Measurements from ENCODE around the gene DYRK1A.
"Not testable (repeated sequence)": the region's sequence is repeated elsewhere in the genome, so short reads cannot be mapped to it uniquely, and the experiment has no call there.

DYRK1A gene

DNA sequence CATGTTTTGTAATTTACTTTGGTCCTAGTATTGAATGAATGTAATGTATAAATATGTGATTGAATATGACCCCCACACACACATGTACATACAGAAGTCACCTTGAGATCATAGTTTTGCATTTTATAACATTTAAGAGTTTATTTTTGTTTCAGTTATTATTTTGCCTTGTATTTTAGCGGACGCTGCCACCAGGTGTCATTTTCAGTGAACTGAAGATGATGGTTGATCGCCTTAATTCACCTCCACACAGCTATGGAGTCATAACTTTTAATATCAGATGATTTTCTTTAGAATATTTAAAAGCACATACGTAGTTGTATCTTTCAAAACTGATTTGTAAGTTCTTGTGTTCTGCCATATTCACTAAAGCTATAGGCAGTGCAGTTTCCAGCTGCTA, 130.4 kb downstream of the DYRK1A start:
- DNase-seq, result no peak

DNA sequence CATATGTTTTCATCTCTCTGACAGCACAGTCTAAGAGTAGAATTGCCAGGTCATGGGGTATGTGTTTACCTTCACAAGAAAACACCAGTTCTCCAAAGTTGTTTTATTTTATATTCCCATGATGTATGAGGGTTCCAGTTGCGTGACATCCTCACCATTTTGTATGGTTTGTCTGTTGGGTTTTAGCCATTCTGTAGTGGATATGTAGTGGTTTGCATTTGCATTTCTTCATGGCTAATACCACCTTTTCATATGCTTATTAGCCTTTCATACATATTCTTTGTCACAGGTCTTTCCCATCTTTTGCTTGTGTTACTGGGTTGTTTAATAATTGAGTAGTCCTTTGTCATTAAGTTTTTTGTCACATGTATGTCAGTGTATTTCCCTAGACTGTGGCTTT, 132.1 kb downstream of the DYRK1A start:
- no peak for DNase-seq

DNA sequence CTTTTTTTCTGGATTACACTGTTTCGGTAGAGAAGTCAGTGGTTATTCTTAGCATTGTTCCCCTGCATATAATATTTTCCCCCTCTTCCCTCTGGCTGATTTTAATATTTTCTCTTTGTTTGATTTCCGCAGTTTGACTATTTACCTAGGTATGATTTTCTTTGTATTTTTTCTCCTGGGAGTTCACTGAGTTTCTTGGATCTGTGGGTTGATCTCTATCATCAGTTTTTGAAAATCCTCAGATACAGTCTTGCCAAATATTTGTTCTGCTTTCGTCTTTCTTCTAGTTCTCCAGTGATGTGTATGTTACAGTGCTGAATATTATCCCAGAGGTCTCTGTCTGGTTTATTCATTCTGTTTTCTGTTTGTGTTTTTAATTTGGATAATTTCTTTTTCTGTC, 136.4 kb downstream of the DYRK1A start:
- no peak for DNase-seq

DNA sequence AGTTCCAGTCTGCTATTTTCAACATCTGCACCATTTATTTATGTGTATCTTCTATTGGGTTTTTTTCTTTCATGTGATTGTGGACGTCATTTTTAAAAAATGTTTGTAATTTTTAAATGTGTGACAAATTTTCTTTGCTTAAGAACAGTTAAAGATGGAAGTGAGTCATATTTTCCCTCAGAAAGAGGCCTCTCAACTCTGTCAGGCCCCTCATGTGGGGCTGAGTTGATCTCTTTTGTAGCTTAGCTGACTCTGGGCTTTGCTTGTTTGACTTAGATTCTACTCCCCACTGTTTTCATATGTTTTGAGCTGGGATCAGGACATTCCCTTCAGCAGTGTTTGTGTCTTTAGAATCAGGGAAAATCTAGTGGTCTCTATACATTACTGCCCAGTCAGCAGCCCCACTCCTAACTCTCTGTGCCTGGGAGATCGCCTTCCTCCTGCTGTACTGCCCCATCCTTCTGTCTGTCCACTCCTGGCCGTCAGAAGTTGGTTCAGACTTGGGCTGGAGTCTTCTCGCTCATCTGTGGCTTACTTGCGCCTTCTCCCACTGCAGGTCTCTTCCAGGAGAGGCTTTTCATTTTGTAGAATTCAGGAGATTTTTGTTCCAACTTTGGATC, 137.4 kb downstream of the DYRK1A start:
- DNase-seq, result no peak

DNA sequence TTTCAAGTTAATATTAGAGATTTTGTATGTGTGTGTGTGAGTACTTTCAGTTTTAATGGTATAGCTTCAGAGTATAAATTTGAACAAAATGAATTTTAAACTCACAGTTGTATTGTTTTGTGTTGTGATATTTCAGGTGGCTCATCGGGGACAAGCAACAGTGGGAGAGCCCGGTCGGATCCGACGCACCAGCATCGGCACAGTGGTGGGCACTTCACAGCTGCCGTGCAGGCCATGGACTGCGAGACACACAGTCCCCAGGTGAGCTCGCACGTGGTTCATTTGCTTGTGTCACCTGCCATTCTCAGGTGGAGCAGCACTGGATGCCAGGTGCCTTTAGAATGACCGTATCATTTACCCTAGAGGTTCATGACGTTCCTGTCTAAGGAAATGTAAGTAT, 139.4 kb downstream of the DYRK1A start:
- no peak for DNase-seq

DNA sequence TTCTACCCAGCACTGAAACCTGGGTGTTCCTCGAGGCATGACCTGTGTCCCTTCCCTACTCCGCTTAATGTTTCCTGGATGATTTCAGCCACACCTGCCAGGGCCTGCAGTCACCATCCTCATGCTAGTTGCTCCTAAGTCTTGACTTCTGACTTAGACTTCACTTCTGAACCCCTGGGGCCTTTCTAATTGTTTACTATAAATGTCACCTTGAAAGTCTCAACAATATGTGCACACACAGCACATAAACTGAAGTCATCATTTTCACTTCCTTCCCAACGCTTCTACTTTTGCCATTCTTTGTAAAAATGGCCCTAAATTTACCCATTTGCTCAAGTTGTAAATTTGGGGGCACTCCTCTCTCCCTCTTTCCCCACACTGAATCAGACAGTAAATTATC, 141.1 kb downstream of the DYRK1A start:
- DNase-seq, result no peak

DNA sequence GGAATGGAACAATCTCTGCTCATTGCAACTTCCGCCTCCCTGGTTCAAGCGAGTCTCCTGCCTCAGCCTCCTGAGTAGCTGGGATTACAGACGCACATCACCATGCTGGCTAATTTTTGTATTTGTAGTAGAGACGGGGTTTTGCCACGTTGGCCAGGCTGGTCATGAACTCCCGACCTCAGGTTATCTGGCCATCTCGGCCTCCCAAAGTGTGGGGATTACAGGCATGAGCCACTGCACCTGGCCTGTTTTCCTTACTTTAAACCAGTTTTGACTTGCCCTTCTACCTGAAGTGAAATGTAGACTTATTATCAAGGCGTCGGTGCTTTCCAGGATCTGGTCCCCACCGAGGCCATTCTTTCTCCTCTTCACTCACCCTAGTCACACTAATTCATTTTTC, 141.8 kb downstream of the DYRK1A start:
- DNase-seq, result no peak

DNA sequence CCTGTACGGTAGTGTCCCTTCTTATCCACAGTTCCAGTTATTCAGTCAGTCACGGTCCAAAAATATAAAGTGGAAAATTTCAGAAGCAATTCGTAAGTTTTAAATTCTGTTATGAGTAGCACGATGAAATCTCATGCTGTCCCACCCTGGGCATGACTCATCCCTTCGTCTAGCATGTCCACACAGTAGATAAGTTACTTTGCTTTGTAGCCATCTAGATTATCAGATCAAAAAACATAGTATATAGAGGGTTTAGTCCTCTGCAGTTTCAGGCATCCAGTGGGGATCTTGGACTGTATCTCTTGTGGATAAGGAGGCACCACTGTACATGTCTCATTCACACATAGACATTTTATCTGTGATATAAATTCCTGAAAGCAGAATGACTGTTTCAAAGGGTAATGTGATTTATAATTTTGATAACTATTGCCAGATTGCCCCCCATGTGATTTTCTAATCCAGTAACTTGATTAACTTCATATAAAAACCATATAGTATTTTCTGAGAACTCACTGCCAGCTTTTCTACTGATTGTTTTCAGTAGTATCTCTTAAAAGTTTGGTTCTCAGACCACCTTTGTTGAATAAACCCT, 143.3 kb downstream of the DYRK1A start:
- no peak for DNase-seq

DNA sequence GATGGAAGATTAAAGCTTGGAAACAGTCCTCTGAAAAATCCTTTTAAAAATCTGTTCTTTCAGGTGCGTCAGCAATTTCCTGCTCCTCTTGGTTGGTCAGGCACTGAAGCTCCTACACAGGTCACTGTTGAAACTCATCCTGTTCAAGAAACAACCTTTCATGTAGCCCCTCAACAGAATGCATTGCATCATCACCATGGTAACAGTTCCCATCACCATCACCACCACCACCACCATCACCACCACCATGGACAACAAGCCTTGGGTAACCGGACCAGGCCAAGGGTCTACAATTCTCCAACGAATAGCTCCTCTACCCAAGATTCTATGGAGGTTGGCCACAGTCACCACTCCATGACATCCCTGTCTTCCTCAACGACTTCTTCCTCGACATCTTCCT, 145.3 kb downstream of the DYRK1A start:
- no peak for DNase-seq

DNA sequence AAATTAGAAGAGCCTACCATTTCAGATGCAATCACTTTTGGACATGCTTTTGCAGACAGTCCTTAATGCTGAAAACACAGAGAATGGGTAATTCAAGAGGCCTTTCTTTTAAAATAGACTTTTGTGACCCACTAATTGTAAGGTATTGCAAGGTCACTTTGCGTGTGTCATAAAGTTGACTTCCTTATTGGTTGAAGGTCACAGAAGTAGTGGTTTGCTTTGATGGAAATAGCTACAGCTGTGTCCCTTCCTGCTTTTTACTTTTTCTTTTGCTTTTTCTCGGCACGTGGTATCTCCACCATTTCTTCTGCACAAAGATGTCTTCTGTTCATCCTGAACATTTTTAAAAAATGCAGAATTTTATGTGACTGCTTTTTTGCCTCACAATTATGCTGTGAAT, 146.8 kb downstream of the DYRK1A start:
- DNase-seq, result no peak

DNA sequence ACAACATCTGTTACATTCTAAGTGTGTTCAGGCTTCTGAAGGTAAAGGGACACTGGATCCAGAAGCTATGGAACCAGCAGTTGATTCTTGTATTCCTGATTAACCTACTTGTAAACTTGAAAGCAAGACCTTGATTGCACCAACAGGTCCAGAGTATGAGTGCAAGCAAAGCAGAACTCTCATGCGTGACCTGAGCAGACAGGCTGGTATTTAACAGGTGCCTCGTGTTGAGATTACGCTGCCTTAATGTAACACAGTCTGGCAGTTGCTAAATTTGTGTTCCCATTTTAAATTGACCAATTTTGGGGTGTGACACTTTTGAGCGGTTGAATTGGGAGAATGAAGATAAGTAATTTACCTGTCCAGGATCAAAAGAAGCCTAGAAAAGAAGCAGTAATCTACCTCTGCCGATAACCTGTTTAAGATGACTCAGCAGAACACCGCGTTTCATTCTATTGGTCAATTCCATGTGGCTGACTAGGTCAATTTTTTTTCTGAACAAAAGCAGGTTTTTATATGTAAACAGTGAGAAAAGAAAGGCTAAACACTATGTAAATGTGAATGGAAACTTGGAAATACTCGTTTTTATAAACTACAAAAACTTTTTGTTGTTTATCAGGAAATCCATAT, 147.6 kb downstream of the DYRK1A start:
- no peak for DNase-seq

DNA sequence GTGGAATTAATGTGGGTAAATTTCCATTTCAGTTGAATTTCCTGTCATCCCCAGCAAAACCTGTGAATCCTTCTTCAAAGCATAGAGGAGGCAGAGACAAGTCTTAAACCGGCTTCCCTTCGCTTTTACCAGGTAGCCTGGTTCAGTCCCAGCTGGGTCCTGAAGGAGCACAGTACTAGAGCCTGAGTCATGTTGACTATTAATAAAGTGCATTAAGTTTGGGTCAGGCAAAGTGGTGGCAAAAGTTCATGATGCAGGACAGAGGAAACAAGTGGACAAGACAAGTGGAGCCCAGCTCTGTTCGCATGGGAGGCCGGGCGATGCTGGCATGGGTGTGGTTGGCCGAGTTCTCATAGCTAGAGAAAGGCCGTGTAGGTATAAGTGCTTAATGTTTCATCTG, 150.4 kb downstream of the DYRK1A start:
- DNase-seq, result no peak

DNA sequence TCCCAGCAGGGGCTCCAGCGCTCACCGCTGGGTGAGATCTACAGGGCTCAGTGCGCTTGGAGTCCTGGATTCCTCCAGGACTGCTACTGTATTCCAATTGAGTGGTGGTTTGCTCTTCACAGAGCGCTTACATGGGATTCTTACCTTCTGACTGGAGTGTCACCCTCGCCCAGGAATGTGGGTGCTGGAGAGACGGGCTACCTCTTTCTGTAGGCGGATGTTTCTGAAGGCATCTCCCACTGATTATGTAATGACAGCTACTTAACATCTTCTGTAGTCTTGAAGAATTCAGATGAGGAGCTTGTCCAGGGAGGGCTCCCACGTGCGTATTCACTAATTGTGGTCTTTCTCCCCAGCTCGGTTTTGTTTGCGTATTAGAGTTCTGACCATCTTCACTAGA, 154.2 kb downstream of the DYRK1A start:
- DNase-seq, result no peak

DNA sequence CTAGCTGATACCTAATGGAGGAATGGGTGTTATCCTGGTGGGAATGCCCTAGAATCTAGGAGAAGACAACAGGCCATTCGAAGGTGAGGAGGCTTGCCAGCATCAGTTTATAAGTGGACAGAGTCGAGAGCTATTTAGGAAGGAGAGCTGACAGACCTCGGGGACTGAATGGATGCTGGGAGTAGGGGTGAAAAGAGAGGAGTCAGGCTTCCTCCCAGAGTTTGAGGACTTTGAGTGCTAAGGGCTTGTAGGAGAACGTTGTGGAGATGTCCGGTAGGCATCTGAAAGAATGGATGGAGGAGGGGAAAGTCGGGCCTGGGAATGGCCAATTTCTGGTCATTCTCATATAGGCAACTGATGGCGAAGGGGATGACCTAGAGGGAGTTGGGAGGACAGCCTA, 155.1 kb downstream of the DYRK1A start:
- DNase-seq, result no peak

DNA sequence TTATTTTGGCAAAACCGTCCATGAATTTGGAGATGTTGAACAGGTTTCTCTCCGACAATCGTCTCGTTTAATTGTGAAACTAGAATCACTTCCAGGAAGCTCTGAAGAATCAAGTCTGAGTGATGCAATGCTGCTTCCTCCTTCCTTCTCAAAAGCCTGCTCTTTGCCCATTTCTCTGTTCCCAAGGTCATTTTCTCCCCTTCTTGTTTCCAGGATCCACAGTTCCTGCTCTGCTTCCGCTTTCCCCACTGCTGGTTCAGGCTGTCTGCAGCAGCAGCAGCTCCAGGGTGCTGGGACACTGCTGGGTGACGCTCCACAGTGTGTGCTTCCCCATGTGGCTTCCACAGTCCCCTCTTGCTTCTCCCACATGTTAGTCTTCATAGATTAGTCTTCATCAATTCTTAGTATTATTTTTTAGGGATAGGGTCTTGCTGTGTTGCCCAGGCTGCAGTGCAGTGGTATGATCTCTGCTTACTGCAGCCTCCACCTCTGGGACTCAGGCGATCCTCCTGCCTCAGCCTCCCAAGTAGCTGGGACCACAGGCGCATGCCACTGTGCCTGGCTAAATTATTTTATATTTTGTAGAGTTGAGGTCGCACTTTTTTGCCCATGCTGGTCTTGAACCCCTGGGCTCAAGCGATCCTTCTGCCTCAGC, 156.2 kb downstream of the DYRK1A start:
- DNase-seq, result no peak

DNA sequence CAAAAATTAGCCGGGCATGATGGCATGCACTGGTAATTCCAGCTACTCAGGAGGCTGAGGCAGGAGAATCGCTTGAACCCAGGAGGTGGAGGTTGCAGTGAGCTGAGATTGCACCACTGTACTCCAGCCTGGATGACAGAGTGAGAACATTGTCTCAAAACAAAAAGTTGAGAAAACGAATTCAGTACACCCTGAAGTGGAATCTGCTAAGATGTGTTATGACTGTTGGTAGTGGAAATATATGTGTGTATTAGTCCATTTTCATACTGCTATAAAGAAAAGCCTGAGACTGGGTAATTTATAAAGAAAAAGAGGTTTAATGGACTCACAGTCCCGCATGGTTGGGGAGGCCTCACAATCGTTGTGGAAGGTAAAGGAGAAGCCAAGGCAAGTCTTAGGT, 158.4 kb downstream of the DYRK1A start:
- DNase-seq, result not testable (repeated sequence)

DNA sequence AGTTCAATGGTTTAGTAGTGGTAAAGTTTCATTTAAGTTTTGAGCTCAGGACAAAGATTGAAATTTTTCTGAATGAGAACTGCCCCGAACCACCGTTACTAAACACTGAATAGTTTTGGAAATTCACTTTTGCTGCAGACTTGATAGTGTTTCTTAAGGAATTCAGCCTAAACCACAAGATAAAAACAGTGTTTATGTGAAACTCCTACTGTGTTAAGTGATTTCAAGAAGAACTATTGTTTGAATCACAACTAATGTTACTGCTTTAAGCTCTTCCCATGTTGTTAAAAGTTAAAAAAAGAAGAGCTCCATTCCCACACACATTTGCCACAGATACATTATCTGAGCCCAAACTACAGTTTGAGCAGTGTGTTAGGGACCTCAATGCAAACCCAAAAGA, 159.2 kb downstream of the DYRK1A start:
- DNase-seq, result no peak

DNA sequence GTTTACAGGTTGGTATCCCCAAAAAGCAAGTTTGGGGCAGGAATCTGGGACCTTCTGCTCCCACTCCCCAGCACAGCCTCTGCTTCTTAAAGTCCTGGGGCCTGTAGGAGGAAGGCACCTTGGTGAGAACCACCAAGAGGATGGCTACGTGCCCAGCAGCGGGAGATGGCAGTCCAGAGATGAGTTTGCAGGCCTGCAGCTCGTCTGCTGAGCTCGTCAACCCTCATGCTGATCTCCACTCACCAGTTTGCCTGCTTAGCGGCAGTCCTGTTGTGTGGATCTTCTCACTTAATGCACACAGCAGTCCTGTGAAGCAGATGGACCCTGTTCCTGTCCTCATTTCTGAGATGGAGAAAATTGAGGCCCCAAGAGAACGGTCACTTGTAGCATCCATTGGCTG, 160.5 kb downstream of the DYRK1A start:
- no peak for DNase-seq

DNA sequence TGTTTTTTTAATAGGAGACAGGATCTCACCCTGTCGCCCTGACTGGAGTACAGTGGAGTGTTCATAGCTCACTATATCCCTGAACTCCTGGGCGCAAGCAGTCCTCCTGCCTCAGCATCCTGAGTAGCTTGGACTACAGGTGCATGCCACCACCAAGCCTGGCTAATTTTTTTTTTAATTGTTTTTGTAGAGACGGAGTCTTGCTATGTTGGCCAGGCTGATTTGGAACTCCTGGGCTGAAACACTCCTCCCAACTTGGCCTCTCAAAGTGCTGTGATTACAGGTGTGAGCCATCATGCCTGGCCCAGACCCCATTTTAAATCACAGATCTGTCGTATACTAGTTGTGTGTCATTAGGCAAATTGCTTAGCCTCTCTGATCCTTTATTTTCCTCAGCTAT, 161.1 kb downstream of the DYRK1A start:
- no peak for DNase-seq

DNA sequence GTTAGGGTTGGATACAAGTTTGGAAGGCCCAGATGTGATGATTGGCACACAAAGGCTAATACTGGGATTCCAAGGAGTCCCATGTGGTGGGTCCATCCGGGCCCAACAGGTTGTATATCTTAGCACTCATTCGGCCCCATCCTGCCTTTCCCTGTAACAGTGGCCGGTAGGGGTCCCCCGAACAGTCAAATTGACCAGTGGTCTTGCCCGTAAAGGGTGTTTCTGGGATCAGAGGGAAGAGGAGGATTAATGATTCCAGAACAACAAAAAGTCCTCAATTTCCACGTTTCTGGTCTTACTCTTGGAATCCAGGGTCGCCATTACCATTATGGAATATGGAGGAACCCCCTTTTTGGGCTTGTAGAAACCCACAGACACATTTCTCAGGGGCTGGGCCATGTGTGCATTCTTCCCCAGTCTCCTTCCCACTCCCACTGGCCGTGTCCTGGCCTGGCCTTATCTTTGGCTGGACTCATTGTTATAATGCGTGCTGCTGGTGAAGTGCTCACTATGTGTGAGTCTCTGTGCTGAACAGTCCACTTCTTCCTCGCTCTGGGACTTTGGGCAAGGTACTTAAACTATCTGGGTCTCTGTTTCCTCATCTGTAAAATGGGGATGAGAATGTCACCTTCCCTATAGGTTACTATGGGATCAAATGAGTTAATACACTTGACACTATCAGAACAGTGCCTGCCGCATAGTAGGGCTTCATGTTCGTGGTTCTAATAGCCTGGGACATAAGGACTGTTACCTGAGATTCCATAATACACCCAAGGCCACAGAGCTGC, 161.8 kb downstream of the DYRK1A start:
- DNase-seq, result no peak

DNA sequence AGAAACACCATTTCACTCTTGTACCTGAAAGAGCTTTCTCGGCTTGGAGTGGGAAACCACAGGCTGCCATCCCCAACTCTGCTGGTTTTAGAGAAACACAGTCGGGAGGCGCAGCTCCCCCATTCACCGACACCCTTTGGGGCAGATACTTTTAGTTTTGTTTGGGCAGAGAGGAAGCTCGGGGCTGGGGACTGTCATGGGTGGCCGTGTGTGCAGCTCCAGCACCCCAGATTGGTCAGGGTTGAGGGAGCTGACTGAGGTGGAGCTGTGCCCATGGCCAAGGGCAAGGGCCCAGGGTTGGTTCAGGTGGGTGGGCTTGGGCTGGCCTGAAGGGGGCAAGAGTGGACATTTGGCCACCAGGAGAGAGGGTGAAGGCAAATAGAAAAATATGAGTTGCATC, 163.1 kb downstream of the DYRK1A start:
- no peak for DNase-seq

DNA sequence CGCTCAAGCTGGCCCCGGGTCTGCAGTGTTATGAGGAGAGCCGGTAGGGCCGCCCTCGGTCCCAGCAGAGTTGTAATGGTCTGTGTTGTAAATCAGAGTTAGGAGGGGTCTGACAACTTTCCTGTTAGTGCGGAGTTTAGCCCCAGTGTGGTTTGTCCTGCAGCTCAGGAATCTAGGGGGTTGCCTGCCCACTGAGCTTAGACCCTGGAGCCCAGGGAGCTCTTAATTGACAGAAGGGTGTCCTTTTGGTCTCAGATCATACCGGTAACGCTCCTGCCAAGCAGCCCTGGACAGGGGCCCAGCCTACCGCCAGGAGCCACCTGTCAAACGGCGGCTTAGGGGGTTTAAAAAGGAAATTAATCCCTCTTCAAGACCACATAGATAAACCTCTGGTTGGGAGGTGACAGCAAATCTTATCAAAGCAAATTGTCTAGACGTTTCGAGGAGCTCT, 164.4 kb downstream of the DYRK1A start:
- no peak for DNase-seq

DNA sequence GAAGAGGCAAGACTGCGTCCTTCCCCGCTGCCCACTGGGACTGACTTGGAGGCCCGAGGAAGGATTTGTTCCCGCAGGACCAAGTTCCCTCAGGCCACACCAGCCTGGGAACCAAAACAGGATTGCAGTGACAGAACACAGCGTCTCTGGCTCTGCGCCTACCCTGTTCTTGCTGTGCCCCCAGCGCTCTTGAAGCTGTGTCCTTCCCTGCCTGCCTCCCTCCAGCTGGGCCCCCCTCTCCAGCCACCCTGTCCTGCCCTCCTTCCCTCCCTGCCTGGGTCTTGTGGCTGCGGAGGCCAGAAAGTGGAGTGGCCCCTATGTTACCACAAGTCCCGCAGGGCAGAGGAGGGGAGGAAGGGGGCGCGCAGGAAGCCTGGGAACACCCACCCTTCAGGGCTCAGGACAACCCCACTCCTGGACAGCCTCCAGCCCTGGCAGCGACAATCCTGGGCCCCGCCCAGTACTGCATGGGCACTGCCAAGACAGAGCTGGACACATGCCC, 164.9 kb downstream of the DYRK1A start:
- peak; percentile 31 for DNase-seq

All from NCI-H1092 (cell line).